Endothelial cell of umbilical vein (primary cell): ENCODE measurements around the gene POU3F3. TPM values are rescaled to one million over a fixed set of nuclear protein-coding genes. Genes with fewer than 3 reads are reported as not detected.
A peak's percentile ranks its signal among the peaks of the same experiment; 100 is the strongest.

Experiments
- BruUV-seq: library from RNA; stranded (reverse); fragments of 400-500 nt; replicated peaks from 2 replicates; lab custom pipeline; 2021; lab: Mats Ljungman, UMichigan
- CTCF ChIA-PET: fragments of 300-600, 350-600 bp; sonication (Branson Sonifier 250); formaldehyde crosslinking; loops from one replicate; lab custom pipeline; 2021; ENCODE audit warnings: antibody characterized with exemption, inconsistent platforms; lab: Charles Lee
- POLR2A ChIA-PET: fragments of 300-600, 350-600 bp; sonication (Branson Sonifier 250); formaldehyde crosslinking; loops from one replicate; lab custom pipeline; 2021; ENCODE audit warnings: antibody characterized with exemption, inconsistent platforms; lab: Charles Lee
- DNase-seq: peaks from one replicate; pipeline ENCODE4 v3.0.0-alpha.2; 2011; ENCODE audit warnings: low read depth, low spot score
- FAIRE-seq: peaks from 2 replicates; lab custom pipeline; 2011; peaks lifted over from hg19 to GRCh38; lab: Jason Lieb, UNC
- H2AFZ ChIP-seq: 2 replicates; pipeline ENCODE4 v1.6.0; 2012; ENCODE audit warnings: low read depth, low read length, control low read depth, inconsistent platforms
- H3K27ac ChIP-seq: 2 replicates; pipeline ENCODE4 v1.5.1; 2011; ENCODE audit warnings: low read depth, mild to moderate bottlenecking, control low read depth, low read length, moderate library complexity; ENCODE audit not compliant: insufficient read depth
- H3K27me3 ChIP-seq, 2 experiments: 2 replicates each; pipeline versions ENCODE4 v1.6.0 to v1.6.1; 2011; ENCODE audit warnings: low read length in 2 of 2, mixed read lengths in 1 of 2; ENCODE audit not compliant: control insufficient read depth in 2 of 2, insufficient read depth in 2 of 2
- H3K36me3 ChIP-seq, 2 experiments: 2 replicates in 1 of 2; 3 replicates in 1 of 2; pipeline ENCODE4 v1.5.1; 2011; ENCODE audit warnings: low read length in 2 of 2, mild to moderate bottlenecking in 1 of 2, moderate library complexity in 1 of 2; ENCODE audit not compliant: control insufficient read depth in 2 of 2, insufficient read depth in 2 of 2; ENCODE audit errors: extremely low read depth in 1 of 2
- H3K4me1 ChIP-seq: 3 replicates; pipeline ENCODE4 v1.5.1; 2011; ENCODE audit warnings: mild to moderate bottlenecking, low read length; ENCODE audit not compliant: control insufficient read depth, insufficient read depth; ENCODE audit errors: extremely low read depth
- H3K4me2 ChIP-seq: 2 replicates; pipeline ENCODE4 v1.6.1; 2011; ENCODE audit warnings: low read length, control low read depth, mixed read lengths; ENCODE audit not compliant: insufficient read depth
- H3K4me3 ChIP-seq, 3 experiments: fragments of 200-600 bp in 1 of 3; sonication (generic), shearing (Covaris generic) in 1 of 3; replicated peaks in 1 of 3; 2 replicates each; pipeline ENCODE4 v1.5.1; 2011 to 2016; ENCODE audit warnings: control low read depth in 3 of 3, low read length in 3 of 3, mild to moderate bottlenecking in 2 of 3, inconsistent platforms in 1 of 3, low read depth in 1 of 3, moderate library complexity in 1 of 3; ENCODE audit not compliant: insufficient read depth in 1 of 3
- H3K79me2 ChIP-seq: 2 replicates; pipeline ENCODE4 v1.6.0; 2012; ENCODE audit warnings: low read length, inconsistent platforms; ENCODE audit not compliant: control insufficient read depth, insufficient read depth
- H3K9ac ChIP-seq: replicated peaks from 2 replicates; pipeline ENCODE3; 2011; ENCODE audit warnings: low read length, control low read depth; ENCODE audit not compliant: insufficient read depth; ENCODE audit errors: extremely low read depth
- H3K9me1 ChIP-seq: replicated peaks from 3 replicates; pipeline ENCODE4 v1.6.0; 2011; ENCODE audit warnings: mild to moderate bottlenecking, low read length; ENCODE audit not compliant: control insufficient read depth, insufficient read depth; ENCODE audit errors: extremely low read depth
- H3K9me3 ChIP-seq: replicated peaks from 2 replicates; pipeline ENCODE4 v1.5.1; 2012; ENCODE audit warnings: low read length, inconsistent platforms; ENCODE audit not compliant: control insufficient read depth, insufficient read depth
- H4K20me1 ChIP-seq: replicated peaks from 2 replicates; pipeline ENCODE3; 2011; ENCODE audit warnings: mild to moderate bottlenecking, low read length; ENCODE audit not compliant: control insufficient read depth, insufficient read depth; ENCODE audit errors: extremely low read depth
- CTCF ChIP-seq, 2 donors: IDR thresholded peaks; 1 replicate in 1 of 2; 2 replicates in 1 of 2; pipeline ENCODE4 v1.5.1; 2011; ENCODE audit warnings: low read length in 2 of 2, mild to moderate bottlenecking in 2 of 2, moderate library complexity in 2 of 2, control low read depth in 1 of 2, inconsistent platforms in 1 of 2, low read depth in 1 of 2; ENCODE audit not compliant: insufficient read depth in 1 of 2; ENCODE audit errors: extremely low read depth in 1 of 2
- EZH2 ChIP-seq: IDR thresholded peaks from 2 replicates; pipeline ENCODE4 v1.6.1; 2012; ENCODE audit warnings: borderline replicate concordance, low read depth, mild to moderate bottlenecking, moderate library complexity, low read length, inconsistent platforms; ENCODE audit not compliant: severe bottlenecking
- FOS ChIP-seq: IDR thresholded peaks from 2 replicates; pipeline ENCODE4 v1.6.1; 2011; ENCODE audit warnings: mild to moderate bottlenecking, low read length, moderate library complexity, borderline replicate concordance; ENCODE audit not compliant: insufficient read depth
- GATA2 ChIP-seq: IDR thresholded peaks from 2 replicates; pipeline ENCODE4 v1.7.0; 2011; ENCODE audit warnings: low read depth, mild to moderate bottlenecking, moderate library complexity, mixed read lengths, low read length; ENCODE audit not compliant: insufficient read length, insufficient read depth
- JUN ChIP-seq: IDR thresholded peaks from 2 replicates; pipeline ENCODE4 v1.6.1; 2011; ENCODE audit warnings: borderline replicate concordance, low read depth; ENCODE audit not compliant: insufficient read length, insufficient read depth
- MAX ChIP-seq: IDR thresholded peaks from 2 replicates; pipeline ENCODE4 v1.6.1; 2011; ENCODE audit not compliant: insufficient read depth, insufficient read length
- MYC ChIP-seq: IDR thresholded peaks from one replicate; pipeline ENCODE4 v1.6.1; 2011; ENCODE audit warnings: mild to moderate bottlenecking, low read depth, low read length
- POLR2A ChIP-seq: IDR thresholded peaks from 2 replicates; pipeline ENCODE4 v1.6.1; 2012; ENCODE audit warnings: low read depth, mild to moderate bottlenecking, control low read depth, low read length
- POLR2AphosphoS5 ChIP-seq: IDR thresholded peaks from 2 replicates; pipeline ENCODE4 v1.6.1; 2012; ENCODE audit warnings: low read depth, mild to moderate bottlenecking, control low read depth, low read length, moderate library complexity; ENCODE audit not compliant: insufficient read depth
- dilution Hi-C: fragments of 300-500 bp; cut with MboI; formaldehyde crosslinking; loops from one replicate; pipeline ENCODE4 v1.15.0; 2019; ENCODE audit warnings: low sequenced_read_pairs; ENCODE audit not compliant: extremely low pct_ligation_motif_present
- intact Hi-C: fragments of 100-400 bp; cut with micrococcal nuclease; formaldehyde crosslinking; loops from one replicate; pipeline ENCODE4 v1.10.0; 2022
- polyA plus RNA-seq, 4 experiments: library from polyadenylated mRNA; depleted of rRNA in 3 of 4; stranded (reverse) in 3 of 4; unstranded in 1 of 4; fragments of >200 nt; gene quantifications; 2 replicates each; pipeline versions ENCODE4 v1.2.1 to v1.2.3, GENCODE V29; 2011 to 2012; ENCODE audit warnings: missing spikeins in 1 of 4
- total RNA-seq: library from RNA; stranded (reverse); gene quantifications from 2 replicates; pipeline ENCODE4 v1.2.3, GENCODE V29; 2021

Gene POU3F3
- total and polyA plus RNA-seq, 2 donors (not counting 3 experiments of a cell fraction or from before 2014, with no cell fraction given) = not detected

- Histone ChIP-seq H3K9ac (no peak overlapping the region), H3K4me2 (no peak overlapping the region), H3K27me3 (peaks cover 81 to 94% of the 10 kb centered on the region in 2 experiments), H3K4me3 (no peak overlapping the region), H4K20me1 (no peaks in the 10 kb centered on the region), H3K9me1 (no peaks in the 10 kb centered on the region), H3K4me1 (no peaks in the 10 kb centered on the region), H3K79me2 (no peaks in the 10 kb centered on the region), H2AFZ (no peak overlapping the region), H3K9me3 (no peaks in the 10 kb centered on the region), H3K27ac (no peak overlapping the region), H3K36me3 (no peaks in the 10 kb centered on the region)
- dilution Hi-C loops = no loop called here
- intact Hi-C loops = no loop called here
- no peak for TF ChIP-seq JUN
- TF ChIP-seq MYC = no peak
- TF ChIP-seq FOS = no peak
- no peak for TF ChIP-seq MAX
- CTCF ChIA-PET = interaction anchor here (0.5 to 3.4 kb wide), 21 partner anchors 8 to 1688 kb away, joined by 3 to 67 read pairs (median 4); partner anchors contain the start of gene MRPS9
- BruUV-seq = no TSS peak
- DNase-seq = no peak
- FAIRE-seq = no peak
- POLR2A ChIA-PET = no interaction called here
Observed at GRCh38 chr2:104849101-104849500, 4.8 kb upstream of the POU3F3 start.

GRCh38 chr2:104849618-104850141, 4.2 kb upstream of the POU3F3 start:
- Histone ChIP-seq H3K9me1 (no peaks in the 10 kb centered on the region), H4K20me1 (no peaks in the 10 kb centered on the region), H3K4me2 (no peak overlapping the region), H3K27ac (no peak overlapping the region), H3K4me1 (no peaks in the 10 kb centered on the region), H2AFZ (no peak overlapping the region), H3K9me3 (no peaks in the 10 kb centered on the region), H3K4me3 (no peak overlapping the region), H3K27me3 (peaks cover 81 to 94% of the 10 kb centered on the region in 2 experiments), H3K9ac (no peak overlapping the region), H3K36me3 (no peaks in the 10 kb centered on the region), H3K79me2 (no peaks in the 10 kb centered on the region)
- intact Hi-C loops (no loop called here), dilution Hi-C loops (no loop called here)
- FAIRE-seq = peak; percentile 86
- DNase-seq = peak; percentile 34
- POLR2A ChIA-PET = no interaction called here
- CTCF ChIA-PET = interaction anchor here (0.5 to 3.4 kb wide), 20 partner anchors 9 to 1688 kb away, joined by 3 to 67 read pairs (median 4); partner anchors contain the start of gene MRPS9
- TF ChIP-seq POLR2A (no peak), FOS (no peak), CTCF (IDR thresholded peaks at IDR 0.05; ENCODE audit: extremely low read depth in 1 of 2, insufficient read depth in 1 of 2, low read depth in 1 of 2, low read length in 2 of 2) (peak; percentile 58 to 63), JUN (no peak), GATA2 (no peak), MYC (no peak), POLR2AphosphoS5 (no peak), EZH2 (peak; percentile 50)
- BruUV-seq = no TSS peak
